Measurements from ENCODE around the gene HFE.
"Not testable (repeated sequence)": the region's sequence is repeated elsewhere in the genome, so short reads cannot be mapped to it uniquely, and the experiment has no call there.

Gene HFE

DNA sequence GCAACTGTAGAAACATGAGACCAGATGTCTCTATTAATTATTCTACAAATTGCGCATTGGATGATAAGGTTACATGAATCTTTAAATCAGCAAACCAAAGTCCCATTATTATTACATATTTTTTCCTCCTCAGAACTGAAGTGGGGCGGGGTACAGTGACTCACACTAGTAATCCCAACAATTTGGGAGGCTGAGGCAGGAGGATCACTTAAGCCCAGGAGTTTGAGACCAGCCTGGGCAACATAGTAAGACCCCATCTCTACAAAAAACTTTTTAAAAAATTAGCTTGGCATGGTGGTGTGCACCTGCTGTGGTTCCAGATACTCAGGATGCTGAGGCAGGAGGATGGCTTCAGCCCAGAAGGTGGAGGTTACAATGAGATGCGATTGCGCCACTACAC, 29.0 kb downstream of the HFE start:
- DNase-seq, result no peak

DNA sequence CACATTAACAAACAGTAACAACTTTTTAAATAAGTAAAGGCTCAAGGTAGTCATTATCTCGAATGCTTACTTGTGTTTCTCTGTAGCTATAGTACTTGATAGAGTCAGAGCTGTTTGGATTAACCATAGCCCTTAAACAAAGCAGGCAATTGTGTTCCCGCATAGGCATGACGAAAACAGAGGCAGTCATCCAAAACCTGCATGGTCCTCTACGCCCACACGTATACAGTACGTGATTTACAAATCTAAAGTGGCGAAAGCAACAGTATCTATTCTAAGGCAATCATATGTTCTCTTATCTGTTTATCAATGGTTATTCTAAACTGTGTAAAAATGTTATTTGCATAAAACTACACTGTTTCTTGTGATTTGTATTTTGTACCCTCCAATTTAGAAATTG, 31.8 kb downstream of the HFE start:
- DNase-seq, result peak; percentile 14

DNA sequence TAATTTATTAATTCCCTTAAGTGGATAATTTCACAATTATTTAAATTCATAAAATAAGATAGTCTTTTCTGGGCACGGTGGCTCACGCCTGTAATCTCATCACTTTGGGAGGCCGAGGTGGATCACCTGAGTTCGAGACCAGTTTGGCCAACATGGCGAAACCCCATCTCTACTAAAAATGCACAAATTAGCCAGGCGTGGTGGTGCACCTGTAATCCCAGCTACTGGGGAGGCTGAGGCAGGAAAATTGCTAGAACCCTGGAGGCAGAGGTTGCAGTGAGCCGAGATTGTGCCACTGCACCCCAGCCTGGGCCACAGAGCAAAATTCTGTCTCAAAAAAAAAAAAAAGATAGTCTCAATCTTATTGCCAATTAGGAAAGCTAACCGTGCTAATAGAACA, 32.9 kb downstream of the HFE start:
- DNase-seq, result not testable (repeated sequence)

DNA sequence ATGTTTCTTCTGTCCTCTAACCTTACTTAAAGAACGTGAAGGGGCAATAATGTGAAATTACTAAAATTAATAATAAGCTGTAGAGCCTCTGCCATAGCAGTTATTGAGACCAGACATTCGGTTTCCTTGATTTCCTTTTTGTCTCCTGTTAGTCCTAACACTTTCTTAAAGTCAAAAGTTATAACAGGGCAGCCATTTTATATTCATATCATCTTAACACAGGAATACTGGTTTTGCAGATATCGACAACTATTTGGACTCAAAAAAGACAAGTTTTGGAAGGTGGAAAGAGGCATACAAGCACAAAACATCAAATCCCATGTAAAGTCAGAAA, 33.5 kb downstream of the HFE start:
- DNase-seq, result no peak

DNA sequence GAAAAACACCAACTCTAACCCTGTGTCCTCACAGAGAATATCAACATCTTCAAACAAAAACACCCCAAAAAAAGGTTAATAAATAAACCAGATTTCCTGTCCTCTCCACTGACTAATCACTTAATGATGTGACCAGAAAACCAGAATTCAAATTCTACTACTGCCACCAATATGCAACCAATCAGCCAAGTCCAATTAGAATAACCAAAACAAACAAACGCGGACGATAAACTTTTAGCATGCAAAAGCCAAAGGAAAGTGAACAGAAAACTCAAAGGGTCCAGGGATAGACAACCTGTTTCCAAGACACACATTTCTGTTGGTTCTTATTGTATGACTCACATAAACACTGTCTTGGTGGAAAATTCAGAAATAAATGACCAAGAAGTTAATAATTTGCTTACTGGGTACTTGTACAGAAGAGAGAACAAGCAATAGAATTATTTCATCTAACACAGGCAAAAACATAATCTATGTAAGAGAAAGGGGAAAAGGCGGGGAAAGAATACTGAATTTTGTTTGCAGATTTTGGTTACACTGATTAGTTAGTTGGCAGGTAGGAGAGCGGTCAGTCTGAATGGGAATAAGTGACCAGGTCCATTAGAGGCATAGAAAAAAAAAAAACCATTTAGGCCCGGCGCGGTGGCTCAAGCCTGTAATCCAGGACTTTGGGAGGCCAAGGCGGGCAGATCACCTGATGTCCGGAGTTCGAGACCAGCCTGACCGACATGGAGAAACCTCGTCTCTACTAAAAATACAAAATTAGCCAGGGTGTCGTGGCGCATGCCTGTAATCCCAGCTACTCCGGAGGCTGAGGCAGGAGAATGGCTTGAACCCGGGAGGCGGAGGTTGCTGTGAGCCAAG, 34.1 kb downstream of the HFE start:
- no peak for DNase-seq

DNA sequence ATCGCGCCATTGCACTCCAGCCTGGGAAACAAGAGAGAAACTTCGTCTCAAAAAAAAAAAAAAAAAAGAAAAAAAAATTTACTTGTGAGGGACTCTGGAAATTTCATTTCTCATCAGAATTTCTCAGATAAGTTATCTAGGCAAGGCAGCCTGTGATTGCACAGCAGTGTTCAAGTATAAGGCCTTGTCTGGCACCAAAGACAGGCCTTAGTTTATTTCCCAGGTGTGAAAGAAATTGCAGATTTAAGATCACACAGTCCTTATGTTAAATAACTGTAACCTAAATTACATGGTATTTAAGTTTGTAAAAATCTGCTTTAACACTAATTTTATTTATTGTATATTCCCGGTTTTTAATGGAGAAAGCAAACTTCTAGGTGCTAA, 34.8 kb downstream of the HFE start:
- no peak for DNase-seq

DNA sequence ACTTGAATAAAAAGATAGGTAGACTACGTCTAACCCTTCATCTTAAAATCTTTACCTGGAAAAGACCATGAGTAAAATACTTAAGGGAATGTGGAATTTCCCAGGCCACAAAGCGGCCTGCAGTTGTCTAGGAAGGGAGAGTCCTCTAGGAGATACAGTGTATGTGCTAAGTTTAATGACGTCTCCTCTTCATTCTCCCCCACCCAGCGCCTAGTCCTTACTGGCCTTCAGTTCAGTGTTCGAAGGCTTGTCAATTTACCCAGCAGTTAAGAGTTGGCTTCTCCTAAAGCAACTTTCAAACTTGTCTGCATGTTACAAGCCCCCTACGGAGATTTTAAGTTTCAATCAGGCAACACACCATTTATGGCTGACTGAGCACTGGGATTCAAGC, 35.2 kb downstream of the HFE start:
- no peak for DNase-seq

DNA sequence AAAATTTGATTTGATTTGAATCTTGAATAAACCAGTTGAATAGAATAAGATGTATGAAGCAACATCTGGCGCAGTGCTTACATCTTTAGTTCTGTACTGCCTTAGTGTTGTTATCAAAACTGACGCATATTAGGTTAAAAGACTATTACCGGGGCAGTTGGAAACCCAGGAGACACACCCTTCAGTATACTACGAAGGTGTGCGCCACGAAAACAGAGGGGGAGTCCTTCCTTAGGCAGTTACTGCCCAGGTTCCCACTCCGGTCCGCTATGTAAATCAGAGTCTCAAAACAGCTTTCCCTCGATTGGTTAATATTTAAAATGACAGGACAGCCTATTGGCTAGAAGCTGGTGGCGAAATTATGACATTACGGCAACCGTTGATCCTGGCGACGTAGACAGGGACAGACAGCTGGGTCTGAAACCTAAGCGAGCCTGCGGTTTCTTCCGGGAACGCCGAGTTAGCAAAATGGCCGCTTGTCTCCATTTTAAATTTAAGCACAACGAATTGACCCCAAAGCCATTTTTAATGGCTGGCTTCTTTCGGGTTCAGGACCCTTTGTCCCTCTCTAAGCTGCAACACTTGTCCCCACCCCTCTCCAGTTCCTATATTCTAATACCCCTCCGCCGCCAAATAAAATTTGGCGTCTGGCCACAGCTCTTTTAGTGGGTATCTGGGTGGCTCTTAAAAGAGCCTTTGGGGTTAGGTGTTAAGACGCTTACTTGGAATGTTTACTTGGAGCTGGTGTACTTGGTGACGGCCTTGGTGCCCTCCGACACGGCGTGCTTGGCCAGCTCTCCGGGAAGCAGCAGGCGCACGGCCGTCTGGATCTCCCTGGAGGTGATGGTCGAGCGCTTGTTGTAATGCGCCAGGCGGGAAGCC, 35.8 kb downstream of the HFE start:
- DNase-seq, result peak; percentile 90

DNA sequence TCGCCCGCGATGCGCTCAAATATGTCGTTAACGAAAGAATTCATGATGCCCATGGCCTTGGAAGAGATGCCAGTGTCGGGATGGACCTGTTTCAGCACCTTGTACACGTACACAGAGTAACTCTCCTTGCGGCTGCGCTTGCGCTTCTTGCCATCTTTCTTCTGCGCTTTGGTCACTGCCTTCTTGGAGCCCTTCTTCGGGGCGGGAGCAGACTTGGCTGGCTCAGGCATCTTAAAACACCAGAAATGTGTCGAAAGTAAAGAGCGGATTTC, 36.4 kb downstream of the HFE start:
- no peak for DNase-seq

DNA sequence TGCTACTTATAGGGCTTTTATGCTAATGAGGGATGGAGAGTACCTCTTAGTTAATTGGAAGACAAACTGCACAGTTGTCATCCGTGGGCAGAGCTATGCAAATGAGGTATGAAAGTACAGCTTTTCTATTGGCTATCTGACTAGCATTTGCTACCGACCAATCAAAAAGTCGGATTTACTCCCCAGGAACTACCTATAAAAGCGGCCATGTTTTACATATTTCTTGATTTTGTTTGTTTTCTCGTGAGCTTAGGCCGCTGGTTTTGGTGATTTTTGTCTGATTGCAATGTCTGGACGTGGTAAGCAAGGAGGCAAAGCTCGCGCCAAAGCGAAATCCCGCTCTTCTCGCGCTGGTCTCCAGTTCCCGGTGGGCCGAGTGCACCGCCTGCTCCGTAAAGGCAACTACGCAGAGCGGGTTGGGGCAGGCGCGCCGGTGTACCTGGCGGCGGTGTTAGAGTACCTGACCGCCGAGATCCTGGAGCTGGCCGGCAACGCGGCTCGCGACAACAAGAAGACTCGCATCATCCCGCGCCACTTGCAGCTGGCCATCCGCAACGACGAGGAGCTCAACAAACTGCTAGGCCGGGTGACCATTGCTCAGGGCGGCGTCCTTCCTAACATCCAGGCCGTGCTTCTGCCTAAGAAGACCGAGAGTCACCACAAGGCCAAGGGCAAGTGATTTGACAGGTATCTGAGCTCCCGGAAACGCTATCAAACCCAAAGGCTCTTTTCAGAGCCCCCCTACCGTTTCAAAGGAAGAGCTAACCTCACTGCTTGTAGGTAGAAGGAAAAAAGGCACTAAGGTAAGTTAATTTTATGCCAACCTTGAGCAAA, 36.9 kb downstream of the HFE start:
- peak; percentile 91 for DNase-seq

DNA sequence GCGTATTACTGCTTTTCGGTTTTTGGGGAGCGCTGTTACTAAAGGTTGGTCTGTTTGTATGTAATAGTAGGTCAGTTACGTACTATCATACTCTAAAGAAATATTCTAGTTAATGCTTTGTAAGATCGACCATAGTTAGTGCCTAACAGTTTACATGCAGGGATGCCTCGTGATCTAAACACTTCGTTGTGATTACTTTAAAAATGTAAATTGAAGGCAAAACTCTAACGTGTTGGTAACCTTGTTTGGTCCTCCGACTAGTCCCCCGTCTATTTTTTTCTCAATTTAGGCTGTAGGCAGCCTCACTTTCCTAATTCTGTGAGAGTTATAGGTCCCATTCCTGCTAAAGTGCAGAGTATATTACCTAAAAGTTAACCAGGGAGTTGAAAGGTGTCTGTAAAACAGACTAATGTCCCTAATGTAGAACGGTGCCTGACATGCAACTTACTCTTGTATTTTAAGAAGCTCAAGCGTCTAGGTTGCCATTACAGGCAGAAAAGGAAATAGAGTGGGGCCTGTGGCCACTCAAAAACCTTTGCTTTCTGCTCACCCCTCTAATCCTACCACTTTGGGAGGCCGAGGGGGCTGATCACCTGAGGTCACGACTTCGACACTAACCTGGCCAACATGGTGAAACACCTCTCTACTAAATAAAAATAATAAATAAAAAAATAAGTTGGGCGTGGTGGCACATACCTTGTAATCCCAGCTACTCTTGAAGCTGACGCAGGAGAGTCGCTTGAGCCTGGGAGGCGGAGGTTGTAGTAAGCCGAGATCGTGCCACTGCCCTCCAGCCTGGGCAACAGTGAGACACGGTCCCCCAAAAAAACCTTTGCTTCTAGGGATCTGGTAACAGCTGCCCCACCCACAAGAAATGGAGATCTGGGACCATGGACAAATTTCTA, 37.8 kb downstream of the HFE start:
- no peak for DNase-seq

DNA sequence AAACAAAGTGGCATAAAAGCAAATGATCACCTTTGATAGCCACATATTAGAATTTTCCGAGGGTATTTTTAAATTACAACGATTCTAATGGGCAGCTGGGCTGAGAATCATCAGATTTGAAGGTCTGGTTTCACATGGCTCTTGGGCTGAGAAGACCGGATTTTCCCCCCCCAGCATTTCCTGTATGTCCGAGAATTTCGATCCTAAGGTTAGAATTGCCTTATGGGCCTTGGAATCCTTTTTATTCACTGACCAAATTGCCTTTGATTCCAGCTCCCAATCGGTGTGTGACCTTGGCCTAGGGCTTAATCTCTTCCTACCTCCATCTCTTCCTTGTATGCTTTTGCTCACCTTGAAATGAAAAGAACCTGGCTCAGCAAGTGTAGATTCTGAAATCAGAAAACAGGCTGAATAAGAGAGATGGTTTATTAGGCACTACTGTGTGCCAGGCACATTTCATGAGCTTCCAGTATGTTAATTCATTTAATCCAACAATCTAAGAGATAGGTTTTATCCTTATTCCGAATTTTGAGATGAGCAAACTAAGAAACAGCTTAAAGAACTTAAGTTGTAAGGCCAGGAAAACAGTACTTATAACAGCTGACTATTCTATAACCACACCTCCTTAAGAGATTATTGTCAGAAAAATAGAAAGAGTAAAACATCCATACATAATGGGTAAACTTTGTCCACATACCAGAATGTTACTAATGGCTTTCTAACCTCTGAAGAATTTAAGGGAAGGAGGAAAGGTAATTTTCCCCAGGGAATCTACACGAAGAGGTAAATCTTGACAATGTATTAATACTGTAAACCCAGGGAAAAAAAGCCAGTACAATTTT, 39.4 kb downstream of the HFE start:
- no peak for DNase-seq

DNA sequence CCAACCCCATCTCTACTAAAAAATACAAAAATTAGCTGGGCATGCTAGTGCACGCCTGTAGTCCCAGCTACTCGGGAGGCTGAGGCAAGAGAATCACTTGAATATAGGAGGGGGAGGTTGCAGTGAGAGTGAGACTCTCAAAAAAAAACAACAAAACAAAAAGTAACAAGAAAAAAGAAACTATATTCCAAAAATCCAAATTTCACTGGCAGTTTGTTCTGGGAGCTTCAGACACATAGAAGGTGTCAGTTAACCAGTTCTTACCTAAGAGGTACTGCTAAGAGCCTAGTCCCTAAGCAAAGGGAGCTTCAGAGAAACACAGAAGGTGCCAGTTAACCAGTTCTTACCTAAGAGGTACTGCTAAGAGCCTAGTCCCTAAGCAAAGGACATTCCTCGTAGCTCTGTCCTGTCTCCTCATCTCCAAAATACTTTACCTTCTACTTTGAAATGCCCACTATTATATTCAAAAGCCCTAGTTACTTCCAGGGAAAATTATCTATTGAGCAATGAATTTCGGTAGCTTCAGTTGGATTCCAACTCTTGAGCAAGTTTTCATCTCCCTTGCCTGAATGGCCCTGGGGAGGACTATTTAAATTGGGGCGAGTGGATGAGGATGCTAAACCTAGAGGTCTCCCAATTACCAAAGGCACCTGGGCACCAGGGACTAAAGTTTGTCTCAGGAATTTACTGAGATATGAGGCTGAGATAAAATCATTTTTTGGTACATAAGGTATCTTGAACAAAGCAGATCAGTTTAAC, 41.0 kb downstream of the HFE start:
- no peak for DNase-seq

DNA sequence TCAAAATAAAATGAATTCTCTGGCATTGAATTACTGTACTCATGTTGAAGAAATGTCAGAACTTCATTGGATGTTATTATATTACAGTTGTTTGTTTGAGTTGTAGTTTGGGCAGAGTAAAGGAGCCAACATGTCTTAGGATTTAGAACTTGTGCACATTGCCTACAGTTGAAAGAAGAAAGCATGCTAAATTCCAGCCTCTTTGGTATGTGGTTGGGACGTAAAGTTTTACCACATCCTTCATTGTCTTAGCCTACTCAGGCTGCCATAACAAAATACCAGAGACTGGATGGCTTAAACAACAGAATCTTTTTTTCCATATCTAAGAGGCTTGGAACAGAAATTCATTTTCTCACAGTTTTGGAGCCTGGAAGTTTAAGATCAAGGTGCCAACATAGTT, 42.4 kb downstream of the HFE start:
- DNase-seq, result no peak

DNA sequence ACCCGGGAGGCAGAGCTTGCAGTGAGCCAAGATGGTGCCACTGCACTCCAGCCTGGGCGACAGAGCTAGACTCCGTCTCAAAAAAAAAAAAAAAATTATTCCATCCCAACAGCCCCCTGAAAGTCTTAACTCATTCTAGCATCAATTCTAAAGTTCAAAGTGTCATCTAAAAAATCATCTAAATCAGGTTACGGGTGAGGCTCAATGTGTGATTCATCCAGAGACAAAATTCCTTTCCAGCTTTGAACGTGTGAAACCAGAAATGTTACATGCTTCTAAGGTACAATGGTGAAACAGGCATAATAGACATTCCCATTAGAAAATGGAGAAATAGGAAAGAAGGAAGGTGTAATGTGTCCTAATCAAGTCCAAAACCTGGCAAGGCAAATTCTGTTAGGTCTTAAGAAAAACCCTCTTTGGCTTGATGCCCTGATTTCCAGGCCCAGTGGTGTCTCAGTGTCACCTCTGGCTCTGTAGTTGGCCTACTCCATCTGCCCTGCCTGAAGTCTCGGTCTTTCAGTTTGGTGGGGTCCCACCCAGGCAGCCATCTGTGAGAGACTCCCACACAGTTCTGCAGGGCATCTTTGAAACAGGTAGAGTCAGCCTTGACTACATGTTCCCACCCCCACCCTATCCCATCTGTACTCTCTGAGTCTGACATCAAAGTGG, 43.5 kb downstream of the HFE start:
- DNase-seq, result no peak

DNA sequence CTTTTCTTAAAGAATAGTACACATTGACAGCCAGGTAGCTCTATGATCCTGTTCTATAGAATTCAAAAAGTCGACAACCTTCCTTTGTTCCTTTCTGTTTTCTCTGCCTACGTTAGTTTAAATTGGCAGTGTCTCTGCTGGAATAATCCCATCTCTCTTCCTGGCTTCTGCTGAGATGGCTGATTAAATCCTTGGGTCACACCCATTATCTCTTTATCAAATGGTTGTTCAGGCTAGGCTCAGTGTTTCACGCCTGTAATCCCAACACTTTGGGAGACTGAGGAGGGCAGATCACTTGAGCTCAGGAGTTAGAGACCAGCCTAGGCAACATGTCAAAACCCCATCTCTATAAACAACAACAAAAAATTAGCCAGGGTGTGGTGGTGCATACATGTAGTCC, 44.4 kb downstream of the HFE start:
- no peak for DNase-seq

DNA sequence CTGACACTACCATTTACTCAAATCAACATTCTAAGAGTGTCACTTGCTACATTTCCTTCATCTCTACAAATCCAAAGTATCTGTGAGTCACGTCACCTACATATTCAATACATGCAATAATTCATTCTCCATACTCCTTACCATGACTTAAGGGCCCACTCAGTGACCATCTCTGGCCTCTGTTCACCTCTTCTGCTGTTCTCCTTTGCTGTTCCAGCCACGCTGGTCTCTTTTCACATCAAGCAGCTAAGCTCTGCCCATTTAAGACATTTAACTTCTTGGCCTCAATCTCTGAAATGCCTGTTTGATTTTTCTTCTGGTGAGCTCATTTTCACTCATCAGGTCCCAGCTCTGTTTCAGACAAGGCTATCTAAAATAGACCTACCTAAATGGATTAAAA, 46.5 kb downstream of the HFE start:
- DNase-seq, result no peak

DNA sequence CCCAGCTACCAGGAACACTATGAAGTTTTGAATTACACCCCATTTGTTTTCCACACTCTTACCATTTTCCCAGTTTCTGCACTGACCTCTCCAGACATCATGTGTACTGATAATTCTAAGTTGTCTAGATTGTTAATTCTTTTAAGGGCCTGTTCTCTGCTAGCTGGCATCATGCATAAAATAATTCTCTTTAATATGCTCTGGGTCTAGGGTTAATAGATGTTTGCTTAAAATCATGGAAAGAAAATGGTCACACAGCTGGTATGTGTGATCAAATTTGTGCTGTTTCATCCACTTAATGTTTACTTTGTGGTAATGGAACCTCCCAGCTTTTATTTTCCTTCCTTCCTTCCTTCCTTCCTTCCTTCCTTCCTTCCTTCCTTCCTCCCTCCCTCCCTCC, 49.1 kb downstream of the HFE start:
- no peak for DNase-seq

DNA sequence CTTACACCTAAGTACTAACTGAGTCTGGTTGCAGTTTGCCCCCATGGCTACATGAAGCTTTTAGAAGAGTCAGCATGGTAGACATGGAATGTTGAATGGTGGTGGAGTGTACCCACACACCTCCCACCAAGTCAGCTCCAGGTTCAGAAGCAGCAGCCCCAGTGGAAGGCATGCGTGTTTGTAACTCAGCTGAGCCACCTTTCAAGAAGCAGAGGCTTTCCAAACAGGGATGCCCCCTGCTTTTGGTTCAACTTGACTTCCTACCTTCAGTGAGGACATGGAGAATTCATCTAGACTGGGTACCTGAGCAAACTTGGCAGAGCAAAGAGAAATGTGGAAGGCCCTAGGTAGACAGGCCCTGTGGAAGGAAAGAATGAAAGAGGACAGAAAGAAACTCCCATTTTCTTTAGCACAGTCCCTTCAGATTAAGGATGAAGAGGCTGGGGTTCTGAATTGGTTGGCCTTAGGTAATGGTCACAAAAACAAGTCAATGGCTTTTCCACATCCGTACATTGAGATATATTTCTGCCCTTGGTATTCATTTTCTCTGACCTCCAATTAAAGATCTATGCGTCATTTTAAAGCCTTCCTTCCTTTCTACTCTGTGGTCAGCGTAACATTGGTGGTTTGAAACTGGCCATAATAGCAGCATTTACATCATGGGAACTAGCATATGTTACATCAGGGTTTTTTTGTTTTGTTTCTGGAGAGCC, 53.2 kb downstream of the HFE start:
- no peak for DNase-seq

DNA sequence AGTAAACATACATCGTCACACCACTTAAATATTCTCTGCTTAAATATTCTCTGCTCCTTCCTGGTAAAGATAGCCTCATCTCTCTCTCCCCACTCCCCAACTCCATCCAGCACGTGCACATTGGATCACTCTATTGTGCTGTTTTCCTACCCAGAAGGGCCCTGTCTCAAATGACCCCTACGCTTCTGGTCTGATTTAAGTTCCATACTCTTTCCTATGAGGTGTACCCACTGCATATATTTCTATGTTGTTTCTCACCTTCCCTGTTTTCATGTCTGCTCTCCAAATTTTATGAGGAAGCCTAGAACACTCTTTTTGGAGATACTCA, 53.7 kb downstream of the HFE start:
- DNase-seq, result no peak
